CD4-positive, alpha-beta T cell treated with Interleukin-17A for 1 hour (primary cell): ENCODE measurements around the gene EIF2S2.
A peak's percentile ranks its signal among the peaks of the same experiment; 100 is the strongest.

Source experiments
- DNase-seq: peaks from one replicate; pipeline ENCODE4 v3.0.0-alpha.2; 2020

EIF2S2 gene

DNA sequence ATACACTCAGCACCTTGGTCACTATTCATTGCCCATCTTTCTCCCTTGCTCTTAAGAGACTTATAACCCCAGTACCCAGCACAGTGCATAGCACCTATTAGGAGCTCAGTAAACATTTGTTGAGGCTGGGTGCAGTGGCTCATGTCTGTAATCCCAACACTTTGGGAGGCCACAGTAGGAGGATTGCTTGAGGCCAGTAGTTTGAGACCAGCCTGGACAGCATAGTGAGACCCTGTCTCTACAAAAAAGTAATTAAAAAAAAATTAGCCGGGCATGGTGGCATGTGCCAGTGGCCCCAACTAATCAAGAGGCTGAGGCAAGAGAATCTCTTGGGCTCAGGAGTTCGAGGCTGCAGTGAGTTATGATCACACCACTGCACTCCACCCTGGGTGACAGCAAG is 8.2 kb upstream of the EIF2S2 start:
- DNase-seq = no peak

DNA sequence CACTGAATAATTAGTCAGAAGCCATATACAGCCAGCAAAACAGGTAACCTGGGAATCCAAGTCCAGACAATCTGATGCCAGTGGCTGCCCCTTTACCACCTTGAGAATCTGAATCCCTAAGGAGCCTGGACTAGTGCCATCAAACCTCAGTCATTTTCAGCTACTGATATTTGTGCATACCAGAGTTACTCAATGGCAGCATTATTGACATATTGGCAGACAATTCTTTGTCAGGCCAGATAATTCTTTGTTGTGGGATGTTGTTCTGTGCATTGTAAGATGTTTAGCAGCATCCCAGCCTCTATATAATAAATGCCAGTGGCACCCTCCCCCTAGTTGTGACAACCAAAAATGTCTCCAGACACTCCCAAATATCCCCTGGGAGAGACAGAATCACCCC is 3.2 kb upstream of the EIF2S2 start:
- DNase-seq = no peak

DNA sequence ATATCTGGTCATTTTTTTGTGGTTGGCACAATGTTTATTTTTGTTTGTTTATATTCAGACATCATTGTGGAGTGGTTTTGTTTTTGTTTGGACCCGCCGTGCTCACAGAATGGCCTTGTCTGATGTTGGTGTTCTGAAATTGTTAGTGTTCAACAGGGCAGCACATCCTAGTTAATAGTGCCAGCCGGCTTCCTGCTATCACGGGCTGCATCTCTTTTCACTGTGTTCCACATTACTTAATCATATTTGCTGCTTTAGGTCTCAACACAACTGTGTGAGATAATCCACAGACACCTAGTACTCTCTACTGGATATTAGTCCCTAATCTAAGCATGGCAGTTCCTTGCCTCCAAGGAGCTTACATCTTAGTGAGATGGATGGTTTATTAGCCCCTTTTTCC is 2.8 kb upstream of the EIF2S2 start:
- no peak for DNase-seq

- no peak for DNase-seq
These were observed 608 bp upstream of the EIF2S2 start for GRCh38 chr20:34112600-34113101.

DNA sequence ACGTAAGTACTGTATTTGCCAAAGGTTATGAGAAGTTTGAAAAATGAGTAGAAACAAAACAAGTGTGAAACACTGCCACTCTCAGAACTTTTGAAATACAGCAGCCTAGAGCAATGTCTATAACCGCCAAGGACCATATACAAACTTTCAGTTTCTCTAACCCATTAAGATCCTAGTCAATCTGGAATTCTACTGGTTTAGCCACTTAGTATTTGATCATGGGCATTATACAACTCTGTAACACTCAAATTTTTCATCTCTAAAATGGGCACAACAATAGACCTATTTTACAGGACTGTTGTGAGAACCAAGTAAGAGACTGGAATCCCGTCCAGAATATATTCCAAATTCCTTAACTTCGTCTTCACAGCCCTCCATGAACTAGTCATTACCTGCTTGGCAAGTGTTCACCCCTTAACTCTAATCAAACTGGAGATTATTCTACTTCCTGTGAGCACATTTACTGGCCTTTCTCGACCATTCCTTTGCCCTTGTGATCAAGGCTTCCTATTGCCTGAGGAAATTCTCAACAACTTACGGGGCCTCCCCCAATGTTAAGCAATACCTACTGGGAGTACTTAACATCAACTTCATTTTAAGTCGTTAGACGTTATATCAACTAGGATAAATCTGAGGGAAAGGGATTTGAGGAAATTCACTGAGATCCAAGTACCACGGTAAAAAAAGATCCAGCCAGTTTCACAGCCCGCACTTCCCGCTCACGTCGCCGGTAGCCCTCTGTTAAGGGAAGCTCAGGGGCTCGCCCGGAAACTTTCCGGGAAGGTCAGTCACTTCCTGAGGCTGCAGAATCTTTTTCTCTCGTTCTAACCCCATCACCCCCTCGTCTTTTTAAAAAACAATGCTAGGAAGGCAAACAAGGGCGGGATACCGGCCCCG is 1.1 kb downstream of the EIF2S2 start:
- DNase-seq = peak; percentile 45

GRCh38 chr20:34110025-34110744 is 1.9 kb downstream of the EIF2S2 start:
- DNase-seq = no peak

GRCh38 chr20:34109442-34109841 is 2.6 kb downstream of the EIF2S2 start:
- DNase-seq = no peak

GRCh38 chr20:34108616-34109174 is 3.3 kb downstream of the EIF2S2 start:
- no peak for DNase-seq

DNA sequence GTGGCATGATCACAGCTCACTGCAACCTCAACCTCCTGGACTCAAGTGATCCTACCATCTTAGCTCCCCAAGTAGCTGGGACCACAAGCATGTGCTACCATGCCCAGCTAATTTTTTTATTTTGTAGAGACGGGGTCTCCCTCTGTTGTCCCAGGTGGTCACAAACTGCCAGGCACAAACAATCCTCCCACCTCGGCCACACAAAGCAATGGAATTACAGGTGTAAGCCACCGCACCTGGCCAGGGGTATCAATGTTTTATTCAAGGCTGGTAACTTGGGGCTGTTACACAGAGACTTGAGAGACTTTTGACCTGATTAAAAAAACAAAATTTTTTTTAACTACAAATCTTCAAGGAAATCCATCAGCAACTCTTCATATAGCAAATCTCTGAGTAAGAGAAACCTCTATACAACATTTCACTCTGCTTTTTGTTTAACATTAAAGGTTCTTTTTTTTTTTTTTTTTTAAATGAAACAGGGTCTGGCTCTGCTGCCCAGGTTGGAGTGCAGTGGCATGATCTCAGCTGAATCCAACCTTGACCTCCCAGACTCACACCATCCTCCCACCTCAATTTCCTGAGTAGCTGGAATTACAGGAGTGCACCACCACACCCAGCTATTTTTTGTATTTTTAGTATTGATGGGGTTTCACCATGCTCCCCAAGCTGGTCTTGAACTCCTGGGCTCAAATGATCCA is 5.9 kb downstream of the EIF2S2 start:
- DNase-seq = no peak

DNA sequence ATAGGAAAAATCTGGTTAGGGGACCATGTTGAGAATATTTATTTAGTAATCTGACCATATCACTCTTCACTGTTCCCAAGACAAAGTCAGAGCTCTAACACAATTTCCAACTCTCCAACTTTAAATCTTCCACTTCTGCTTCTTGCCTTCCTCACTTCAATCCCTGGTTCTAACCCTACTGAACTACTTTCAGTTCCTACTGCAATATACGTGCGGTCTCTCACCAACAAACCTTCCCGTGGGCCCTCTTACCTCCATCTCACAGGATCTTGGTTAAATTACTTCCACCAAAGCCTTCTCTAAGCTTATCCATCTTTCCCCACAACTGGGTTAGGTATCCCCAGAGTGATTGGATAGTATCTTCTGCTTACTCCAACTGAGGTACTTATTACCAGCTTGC is 8.0 kb downstream of the EIF2S2 start:
- no peak for DNase-seq

DNA sequence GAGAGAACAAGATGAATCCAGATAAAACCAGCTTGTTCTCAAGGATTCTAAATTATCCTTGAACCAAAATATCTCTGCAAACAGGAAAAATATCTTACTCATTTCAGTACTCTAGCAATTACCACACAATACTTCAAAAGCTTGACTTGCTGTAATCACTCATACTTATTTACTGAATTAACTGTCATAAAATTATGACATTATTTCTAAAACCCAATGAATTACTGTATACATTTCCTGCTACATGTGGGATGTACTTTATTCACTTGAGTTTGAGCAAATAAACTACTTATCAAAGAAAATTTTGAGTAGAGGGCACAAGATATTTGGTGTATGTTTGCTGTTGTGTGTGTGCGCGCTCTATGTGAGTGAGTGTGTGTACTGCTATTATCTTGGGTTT is 9.7 kb downstream of the EIF2S2 start:
- DNase-seq = no peak

DNA sequence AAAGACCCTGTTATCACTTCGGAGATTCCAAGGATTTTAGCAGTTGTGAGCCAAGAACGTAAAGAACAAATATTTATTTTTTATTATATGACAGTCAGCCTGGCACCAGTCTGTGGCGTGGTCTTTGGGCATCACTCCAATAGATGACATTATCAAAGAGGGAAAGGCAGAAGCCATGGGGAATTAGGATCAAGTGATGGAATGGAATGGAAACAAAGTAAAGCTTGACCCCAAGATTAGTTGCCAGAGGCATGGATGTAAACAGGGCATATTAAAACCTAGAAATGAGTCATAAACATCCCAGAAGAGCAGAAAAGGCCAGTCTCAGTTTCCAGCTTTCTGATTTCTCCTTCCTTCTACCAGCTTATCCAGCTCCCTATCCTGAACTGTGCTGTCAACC is 11.5 kb downstream of the EIF2S2 start:
- no peak for DNase-seq

- no peak for DNase-seq
These were observed 12.4 kb downstream of the EIF2S2 start for GRCh38 chr20:34099675-34100074.

DNA sequence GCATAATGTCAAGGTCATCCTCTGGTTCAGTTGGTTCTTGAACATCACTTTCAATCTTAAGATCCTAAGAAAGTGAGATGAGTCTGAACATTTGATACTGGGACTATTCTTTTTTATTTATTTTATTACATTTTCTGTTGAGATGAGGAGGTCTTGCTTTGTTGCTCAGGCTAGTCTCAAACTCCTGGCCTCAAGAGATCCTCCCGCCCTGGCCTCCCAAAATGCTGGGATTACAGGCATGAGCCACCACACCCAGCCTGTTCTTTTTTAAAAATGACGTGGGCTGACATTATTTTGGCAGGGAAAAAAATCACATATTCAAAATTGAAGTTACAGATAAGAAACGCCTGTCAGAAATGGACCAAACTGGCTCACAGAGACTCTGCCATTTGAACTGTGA is 13.5 kb downstream of the EIF2S2 start:
- no peak for DNase-seq

GRCh38 chr20:34096699-34097444 is 15.2 kb downstream of the EIF2S2 start:
- DNase-seq = no peak

GRCh38 chr20:34095825-34096224 is 16.2 kb downstream of the EIF2S2 start:
- no peak for DNase-seq

DNA sequence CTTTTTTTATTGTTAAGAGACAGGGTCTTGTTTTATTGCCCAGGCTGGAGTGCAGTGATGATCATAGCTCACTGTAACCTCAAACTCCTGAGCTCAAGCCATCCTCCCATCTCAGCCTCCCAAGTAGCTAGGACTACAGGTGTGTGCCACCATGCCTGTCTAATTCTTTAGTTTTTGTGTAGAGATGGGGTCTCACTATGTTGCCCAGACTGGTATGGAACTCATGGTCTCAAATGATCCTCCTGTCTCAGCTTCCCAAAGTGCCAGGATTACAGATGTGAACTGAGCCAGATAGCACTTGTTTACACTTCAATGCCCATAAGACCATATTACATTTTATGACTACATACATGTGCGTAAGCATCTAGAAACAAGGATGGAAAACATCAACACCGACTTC is 18.1 kb downstream of the EIF2S2 start:
- DNase-seq = no peak

DNA sequence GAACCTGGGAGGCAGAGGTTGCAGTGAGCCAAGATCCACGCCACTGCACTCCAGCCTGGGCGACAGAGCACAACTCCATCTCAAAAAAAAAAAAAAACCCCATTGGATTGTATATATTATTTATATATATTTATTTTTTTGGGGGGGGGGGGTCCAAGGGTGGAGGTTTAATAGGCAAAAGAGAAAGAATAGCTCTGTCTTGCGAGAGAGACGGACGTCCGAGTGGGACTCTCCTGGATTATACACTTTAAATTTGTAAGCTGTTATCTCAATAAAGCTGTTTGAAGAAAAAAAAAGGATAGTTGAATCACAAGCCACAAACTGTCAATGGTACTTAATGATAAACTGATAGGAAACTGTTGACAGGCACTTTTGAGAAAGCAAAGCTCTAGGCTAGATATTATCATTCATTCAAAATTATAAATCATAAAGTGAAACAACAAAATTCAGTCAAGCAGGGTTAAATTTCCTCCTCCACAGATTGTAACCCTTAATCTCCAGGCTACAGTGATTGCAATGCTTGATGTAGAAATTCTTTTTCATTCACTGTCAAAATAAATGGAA is 20.3 kb downstream of the EIF2S2 start:
- no peak for DNase-seq

DNA sequence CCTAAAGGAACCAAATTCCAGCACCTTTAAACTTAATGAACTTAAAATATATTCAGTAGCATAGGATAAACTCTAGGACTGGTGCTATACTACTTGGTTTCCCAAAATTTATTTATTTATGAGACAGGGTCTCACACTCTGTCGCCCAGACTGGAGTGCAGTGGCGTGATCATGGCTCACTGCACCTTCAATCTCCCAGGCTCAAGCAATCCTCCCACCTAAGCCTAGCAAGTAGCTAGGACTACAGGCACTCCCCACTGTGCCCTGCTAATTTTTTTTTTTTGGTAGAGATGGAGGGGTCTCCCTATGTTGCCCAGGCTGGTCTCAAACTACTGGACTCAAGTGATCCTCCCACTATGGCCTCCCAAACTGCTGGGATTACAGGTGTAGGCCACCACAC is 21.4 kb downstream of the EIF2S2 start:
- DNase-seq = no peak

GRCh38 chr20:34089655-34090345 is 22.2 kb downstream of the EIF2S2 start:
- DNase-seq = no peak

GRCh38 chr20:34089175-34089479 is 22.9 kb downstream of the EIF2S2 start:
- DNase-seq = no peak
